ENCODE results near the gene DCHS2. TPM values are rescaled to one million over a fixed set of nuclear protein-coding genes. Genes with fewer than 3 reads are reported as not detected.

DCHS2 gene
- total and polyA plus RNA-seq, 10 of the 15 experiments (the other 5 are each of a cell fraction or from before 2014, with no cell fraction given): 0.01 to 0.31 (median 0.06) TPM; not detected in 3

GRCh38 chr4:154471032-154471431 lies 20.6 kb downstream of the DCHS2 start:
- intact Hi-C loops (cut with micrococcal nuclease; ENCODE audit: unreplicated experiment) (loop anchor here (5.0 kb wide), 1 partner anchor 54 kb away; no protein-coding TSS in a partner anchor), in situ Hi-C loops (cut with MboI) (no loop called here)
- POLR2A ChIA-PET: no interaction called here
- SMC1A ChIA-PET (ENCODE audit: uncharacterized antibody, unreplicated experiment): interaction anchor here (0.6 to 2.4 kb wide), 3 partner anchors 11 to 143 kb away, joined by 3 to 8 read pairs (median 4); no protein-coding TSS in a partner anchor
- Histone ChIP-seq H2AFZ (ENCODE audit: control insufficient read depth, low read depth, low read length) (no peak overlapping the region), H3K4me3 (no peak overlapping the region), H3K27ac (ENCODE audit: control insufficient read depth, insufficient read depth) (no peak overlapping the region), H4K20me1 (ENCODE audit: control insufficient read depth, insufficient read depth) (no peaks in the 10 kb centered on the region), H3K27me3 (replicated peaks in 1 of 2; ENCODE audit: control insufficient read depth in 2 of 2, insufficient read depth in 2 of 2, low read length in 1 of 2) (no peaks in the 10 kb centered on the region), H3K36me3 (ENCODE audit: control insufficient read depth in 2 of 2, insufficient read depth in 2 of 2, low read length in 1 of 2) (no peaks in the 10 kb centered on the region), H3K9me3 (replicated peaks; ENCODE audit: control insufficient read depth, insufficient read depth, low read length) (no peaks in the 10 kb centered on the region), H3K4me1 (ENCODE audit: control insufficient read depth, insufficient read depth, low read length) (peaks cover 3% of the 10 kb centered on the region; the same call in 1 of the 2 replicates), H3K4me2 (ENCODE audit: control insufficient read depth, insufficient read depth) (0 out of 2 replicates have a peak overlapping the region, but pooled peaks have one; percentile 22), H3K9ac (ENCODE audit: control insufficient read depth, insufficient read depth, low read length) (no peak overlapping the region), H3K79me2 (ENCODE audit: control insufficient read depth, insufficient read depth, low read length) (no peaks in the 10 kb centered on the region)
- CTCF ChIA-PET: interaction anchor here (0.6 kb wide), 1 partner anchor 19 kb away, joined by 3 read pairs; no protein-coding TSS in a partner anchor
- 0% methylated on average over 2 of the region's 2 CpGs for WGBS (ENCODE audit: insufficient coverage, insufficient replicate concordance, low lambda C conversion rate, missing lambda C conversion rate)
- DNase-seq (ENCODE audit: low read depth, low spot score) (peak; percentile 20), FAIRE-seq (peak; percentile 54), ATAC-seq (peak; percentile 87)
- RAD21 ChIA-PET (ENCODE audit: unreplicated experiment): no interaction called here
- TF ChIP-seq HCFC1 (IDR thresholded peaks at IDR 0.05; ENCODE audit: low read length): no peak
- TF ChIP-seq NR2F1 (conservative IDR thresholded peaks at IDR 0.05): 0 out of 2 replicates have a peak, but pooled peaks have one; percentile 36
- TF ChIP-seq RB1 (IDR thresholded peaks at IDR 0.05; ENCODE audit: borderline replicate concordance): no peak
- no peak for TF ChIP-seq TARDBP (IDR thresholded peaks at IDR 0.05; ENCODE audit: borderline replicate concordance)
- TF ChIP-seq SP1 (IDR thresholded peaks at IDR 0.05; ENCODE audit: low read depth, low read length): no peak
- no peak for TF ChIP-seq CEBPB (IDR thresholded peaks at IDR 0.05; ENCODE audit: borderline replicate concordance in 1 of 2, low read depth in 2 of 2, low read length in 2 of 2)
- no peak for TF ChIP-seq FOXK2 (IDR thresholded peaks at IDR 0.05)
- no peak for TF ChIP-seq BMI1 (IDR thresholded peaks at IDR 0.05; ENCODE audit: borderline replicate concordance)
- no peak for TF ChIP-seq CREB1 (IDR thresholded peaks at IDR 0.05; ENCODE audit: low read depth)
- TF ChIP-seq ZBTB4 (CRISPR knock-in tag; IDR thresholded peaks at IDR 0.05): no peak
- 0 out of 2 replicates have a peak, but pooled peaks have one; percentile 20 for TF ChIP-seq JUNB (IDR thresholded peaks at IDR 0.05)
- TF ChIP-seq ZNF274 (IDR thresholded peaks at IDR 0.05; ENCODE audit: insufficient read depth, insufficient read length): no peak
- 0 out of 2 replicates have a peak, but pooled peaks have one; percentile 25 for TF ChIP-seq MTA2 (IDR thresholded peaks at IDR 0.05; ENCODE audit: low read depth)
- peak; percentile 69; the same call in 1 of the 2 replicates for TF ChIP-seq ZNF217 (IDR thresholded peaks at IDR 0.05)
- BruUV-seq (replicated peaks): no TSS peak

Measured in GM12878 (cell line).